HepG2 (cell line): ENCODE results near the gene GNAL. TPM values are rescaled to one million over a fixed set of nuclear protein-coding genes. Genes with fewer than 3 reads are reported as not detected.

Experiments
- FOXM1 ChIP-seq: sonication (generic); formaldehyde crosslinking; IDR thresholded peaks from 2 replicates; pipeline ENCODE4 v1.5.0; 2020; ENCODE audit warnings: missing genetic modification reagents
- FOXP1 ChIP-seq, 2 experiments: fragments of 450-650 bp in 1 of 2; IDR thresholded peaks; 2 replicates each; pipeline ENCODE4 v1.6.1; 2017 to 2018; ENCODE audit warnings: antibody characterized with exemption in 1 of 2
- GATAD2A ChIP-seq: IDR thresholded peaks from 2 replicates; pipeline ENCODE4 v1.6.1; 2016
- JDP2 ChIP-seq: sonication (generic); formaldehyde crosslinking; IDR thresholded peaks from 2 replicates; pipeline ENCODE4 v1.8.1; 2022; ENCODE audit warnings: missing genetic modification reagents, borderline replicate concordance
- KDM6A ChIP-seq: IDR thresholded peaks from 2 replicates; pipeline ENCODE4 v1.6.1; 2016; ENCODE audit warnings: low read depth
- SIX4 ChIP-seq: sonication (generic); formaldehyde crosslinking; IDR thresholded peaks from 2 replicates; pipeline ENCODE4 v1.4.0; 2020; ENCODE audit warnings: missing genetic modification reagents
- SMC3 ChIP-seq: IDR thresholded peaks from 2 replicates; pipeline ENCODE4 v1.6.1; 2011; ENCODE audit warnings: low read length, improper control_type of control experiment
- ZBTB25 ChIP-seq: IDR thresholded peaks from 2 replicates; pipeline ENCODE4 v1.6.1; 2018; ENCODE audit warnings: missing genetic modification reagents
- ZBTB4 ChIP-seq: sonication (generic); formaldehyde crosslinking; IDR thresholded peaks from 2 replicates; pipeline ENCODE4 v1.4.0; 2020; ENCODE audit warnings: missing genetic modification reagents, mild to moderate bottlenecking, borderline replicate concordance
- ZFP91 ChIP-seq: sonication (generic); formaldehyde crosslinking; IDR thresholded peaks from 2 replicates; pipeline ENCODE4 v1.9.0; 2022; ENCODE audit warnings: missing genetic modification reagents, mild to moderate bottlenecking, borderline replicate concordance
- ZNF281 ChIP-seq: sonication (generic); formaldehyde crosslinking; IDR thresholded peaks from 2 replicates; pipeline ENCODE4 v1.4.0; 2020; ENCODE audit warnings: missing genetic modification reagents, borderline replicate concordance
- ZNF292 ChIP-seq: sonication (generic); formaldehyde crosslinking; IDR thresholded peaks from 2 replicates; pipeline ENCODE4 v1.8.1; 2022; ENCODE audit warnings: mild to moderate bottlenecking, low read depth, missing genetic modification reagents, borderline replicate concordance
- ZNF362 ChIP-seq: sonication (generic); formaldehyde crosslinking; IDR thresholded peaks from 2 replicates; pipeline ENCODE4 v1.4.0; 2020; ENCODE audit warnings: missing genetic modification reagents, mild to moderate bottlenecking, borderline replicate concordance
- ZNF414 ChIP-seq: sonication (generic); formaldehyde crosslinking; IDR thresholded peaks from 2 replicates; pipeline ENCODE4 v1.5.0; 2020; ENCODE audit warnings: missing genetic modification reagents
- ZNF446 ChIP-seq: sonication (generic); formaldehyde crosslinking; IDR thresholded peaks from 2 replicates; pipeline ENCODE4 v1.5.0; 2020; ENCODE audit warnings: mild to moderate bottlenecking, missing genetic modification reagents
- ZNF598 ChIP-seq: sonication (generic); formaldehyde crosslinking; IDR thresholded peaks from 2 replicates; pipeline ENCODE4 v1.5.1; 2020; ENCODE audit warnings: mild to moderate bottlenecking, missing genetic modification reagents, borderline replicate concordance
- polyA plus RNA-seq, 8 experiments: library from polyadenylated mRNA; depleted of rRNA in 3 of 8; stranded (reverse) in 7 of 8; unstranded in 1 of 8; fragments of >200 nt; fragmentation: Illumina TruSeq in 4 of 8; extraction: Trizol in 4 of 8; gene quantifications; 2 replicates each; pipeline versions ENCODE4 v1.2.1 to v1.2.3, GENCODE V29; 2011 to 2016; ENCODE audit warnings: low read depth in 4 of 8, missing spikeins in 1 of 8, mixed read lengths in 1 of 8; ENCODE audit not compliant: insufficient read depth in 1 of 8
- total RNA-seq, 5 experiments: library from RNA; depleted of rRNA; stranded (reverse); fragments of >200 nt; fragmentation: Illumina TruSeq; extraction: Trizol; gene quantifications; 2 replicates each; pipeline ENCODE4 v1.2.3, GENCODE V29; 2016; ENCODE audit warnings: low read depth in 1 of 5

The GNAL gene
- total and polyA plus RNA-seq, 2 of the 13 experiments (the other 11 are each of a cell fraction or from before 2014, with no cell fraction given) = 0.87 to 1.4 TPM

GRCh38 chr18:11849841-11850634 is 161.0 kb downstream of the GNAL start (continued):
- TF ChIP-seq ZBTB25 (CRISPR knock-in tag) (peak; percentile 30; the same call in 1 of the 2 replicates), ZNF414 (CRISPR knock-in tag) (peak; percentile 5; the same call in 1 of the 2 replicates), ZFP91 (peak; percentile 70; the same call in 1 of the 2 replicates), FOXP1 (IDR thresholded peaks at IDR 0.05) (no peak), FOXP1 (CRISPR knock-in tag; IDR thresholded peaks at IDR 0.05) (0 out of 2 replicates have a peak, but pooled peaks have one; percentile 13), SMC3 (peak; percentile 10; the same call in 1 of the 2 replicates), JDP2 (CRISPR knock-in tag) (no peak), ZNF446 (CRISPR knock-in tag) (no peak), GATAD2A (CRISPR knock-in tag) (peak; percentile 40), ZNF292 (CRISPR knock-in tag) (peak; percentile 50; the same call in 1 of the 2 replicates), FOXM1 (CRISPR knock-in tag) (no peak), ZNF281 (CRISPR knock-in tag) (no peak), ZBTB4 (CRISPR knock-in tag) (0 out of 2 replicates have a peak, but pooled peaks have one; percentile 25), KDM6A (CRISPR knock-in tag) (0 out of 2 replicates have a peak, but pooled peaks have one; percentile 29), SIX4 (CRISPR knock-in tag) (peak; percentile 35; the same call in 1 of the 2 replicates), ZNF362 (CRISPR knock-in tag) (no peak), ZNF598 (CRISPR knock-in tag) (0 out of 2 replicates have a peak, but pooled peaks have one; percentile 31)
